HEK293T (cell line): ENCODE measurements around the gene MBOAT2.

Experiments
- ARNT ChIP-seq: fragments of 450-650 bp; IDR thresholded peaks from 2 replicates; pipeline ENCODE4 v1.6.1; 2017; ENCODE audit warnings: mild to moderate bottlenecking
- BHLHE40 ChIP-seq: fragments of 450-650 bp; IDR thresholded peaks from 2 replicates; pipeline ENCODE4 v1.6.1; 2016; ENCODE audit warnings: mild to moderate bottlenecking, moderate library complexity, borderline replicate concordance
- CTBP1 ChIP-seq: fragments of 450-650 bp; IDR thresholded peaks from 2 replicates; pipeline ENCODE4 v1.6.1; 2016; ENCODE audit warnings: borderline replicate concordance
- ELF4 ChIP-seq: fragments of 450-650 bp; IDR thresholded peaks from 2 replicates; pipeline ENCODE4 v1.6.1; 2017; ENCODE audit warnings: antibody characterized with exemption
- FOXA1 ChIP-seq: fragments of 450-650 bp; IDR thresholded peaks from 2 replicates; pipeline ENCODE4 v1.6.1; 2016; ENCODE audit warnings: mild to moderate bottlenecking
- FOXM1 ChIP-seq: fragments of 450-650 bp; IDR thresholded peaks from 2 replicates; pipeline ENCODE4 v1.6.1; 2017; ENCODE audit warnings: mild to moderate bottlenecking, borderline replicate concordance
- HDGF ChIP-seq: fragments of 450-650 bp; IDR thresholded peaks from 2 replicates; pipeline ENCODE4 v1.6.1; 2017; ENCODE audit warnings: antibody characterized with exemption, borderline replicate concordance
- L3MBTL2 ChIP-seq: fragments of 450-650 bp; conservative IDR thresholded peaks from 2 replicates; pipeline ENCODE4 v1.6.1; 2016; ENCODE audit warnings: mild to moderate bottlenecking
- LEF1 ChIP-seq: fragments of 450-650 bp; IDR thresholded peaks from 2 replicates; pipeline ENCODE4 v1.6.1; 2017; ENCODE audit warnings: mild to moderate bottlenecking, borderline replicate concordance
- NFRKB ChIP-seq: fragments of 450-650 bp; IDR thresholded peaks from 2 replicates; pipeline ENCODE4 v1.6.1; 2016; ENCODE audit warnings: mild to moderate bottlenecking, moderate library complexity
- SP1 ChIP-seq: fragments of 450-650 bp; IDR thresholded peaks from 2 replicates; pipeline ENCODE4 v1.6.1; 2017
- SUZ12 ChIP-seq: fragments of 450-650 bp; IDR thresholded peaks from 2 replicates; pipeline ENCODE4 v1.6.1; 2016; ENCODE audit warnings: mild to moderate bottlenecking
- TARDBP ChIP-seq: fragments of 450-650 bp; IDR thresholded peaks from 2 replicates; pipeline ENCODE4 v1.6.1; 2016
- TF ChIP-seq, protein P1 (sequence below): fragments of 450-650 bp; IDR thresholded peaks from 2 replicates; pipeline ENCODE4 v1.6.1; 2016

DNA sequence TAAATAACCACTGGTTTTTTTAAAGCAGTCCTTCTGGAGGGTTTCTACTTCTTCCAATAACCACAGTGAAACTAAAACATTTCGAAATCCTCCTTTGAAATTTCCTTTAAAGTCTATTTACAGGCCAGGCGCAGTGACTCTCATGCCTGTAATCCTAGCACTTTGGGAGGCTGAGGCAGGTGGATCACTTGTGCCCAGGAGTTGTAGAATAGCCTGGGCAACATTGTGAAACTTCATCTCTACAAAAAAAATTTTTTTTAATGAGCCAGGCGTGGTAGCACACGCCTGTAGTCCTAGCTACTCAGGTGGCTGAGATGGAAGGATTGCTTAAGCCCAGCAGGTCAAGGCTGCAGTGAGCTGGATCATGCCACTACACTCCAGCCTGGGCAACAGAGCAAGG is 181.3 kb downstream of the MBOAT2 start:
- no peak for TF ChIP-seq L3MBTL2
- no peak for TF ChIP-seq TARDBP
- TF ChIP-seq FOXM1, result no peak
- no peak for TF ChIP-seq FOXA1
- no peak for TF ChIP-seq SP1
- no peak for TF ChIP-seq LEF1
- no peak for TF ChIP-seq ELF4
- no peak for TF ChIP-seq BHLHE40
- TF ChIP-seq NFRKB, result no peak
- no peak for TF ChIP-seq ARNT
- TF ChIP-seq HDGF, result no peak
- TF ChIP-seq, protein P1, sequence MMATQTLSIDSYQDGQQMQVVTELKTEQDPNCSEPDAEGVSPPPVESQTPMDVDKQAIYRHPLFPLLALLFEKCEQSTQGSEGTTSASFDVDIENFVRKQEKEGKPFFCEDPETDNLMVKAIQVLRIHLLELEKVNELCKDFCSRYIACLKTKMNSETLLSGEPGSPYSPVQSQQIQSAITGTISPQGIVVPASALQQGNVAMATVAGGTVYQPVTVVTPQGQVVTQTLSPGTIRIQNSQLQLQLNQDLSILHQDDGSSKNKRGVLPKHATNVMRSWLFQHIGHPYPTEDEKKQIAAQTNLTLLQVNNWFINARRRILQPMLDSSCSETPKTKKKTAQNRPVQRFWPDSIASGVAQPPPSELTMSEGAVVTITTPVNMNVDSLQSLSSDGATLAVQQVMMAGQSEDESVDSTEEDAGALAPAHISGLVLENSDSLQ, result no peak
- TF ChIP-seq SUZ12, result no peak
- no peak for TF ChIP-seq CTBP1
